SK-N-SH (cell line): Measurements from ENCODE around the gene C20orf96. TPM values are rescaled to one million over a fixed set of nuclear protein-coding genes. Genes with fewer than 3 reads are reported as not detected.

Source experiments
- CHD2 ChIP-seq: fragments of 150-350 bp; IDR thresholded peaks from 2 replicates; pipeline ENCODE4 v1.6.1; 2018; ENCODE audit warnings: low read length; ENCODE audit not compliant: partially characterized antibody
- EP300 ChIP-seq, 2 experiments: IDR thresholded peaks; 2 replicates each; pipeline versions ENCODE4 v1.4.0 to v1.6.1; 2012; ENCODE audit warnings: borderline replicate concordance in 1 of 2, low read depth in 1 of 2, low read length in 1 of 2
- FOSL2 ChIP-seq: IDR thresholded peaks from 2 replicates; pipeline ENCODE4 v1.4.0; 2012; ENCODE audit warnings: low read depth, mild to moderate bottlenecking, moderate library complexity, borderline replicate concordance
- FOXJ3 ChIP-seq: sonication (generic); formaldehyde crosslinking; IDR thresholded peaks from 2 replicates; pipeline ENCODE4 v1.5.1; 2020; ENCODE audit warnings: mild to moderate bottlenecking, missing genetic modification reagents
- MEF2A ChIP-seq: IDR thresholded peaks from 2 replicates; pipeline ENCODE4 v1.4.0; 2012; ENCODE audit warnings: low read depth, borderline replicate concordance
- MXI1 ChIP-seq: IDR thresholded peaks from 2 replicates; pipeline ENCODE4 v1.6.1; 2012; ENCODE audit warnings: mild to moderate bottlenecking, low read depth, low read length, improper control_type of control experiment
- NFIC ChIP-seq: IDR thresholded peaks from 2 replicates; pipeline ENCODE4 v1.4.0; 2012; ENCODE audit warnings: borderline replicate concordance
- NRF1 ChIP-seq: IDR thresholded peaks from 2 replicates; pipeline ENCODE4 v1.6.1; 2012; ENCODE audit warnings: low read depth, mild to moderate bottlenecking, low read length
- POLR2AphosphoS5 ChIP-seq: IDR thresholded peaks from 2 replicates; pipeline ENCODE4 v1.6.1; 2012; ENCODE audit warnings: low read depth, low read length
- RAD21 ChIP-seq: IDR thresholded peaks from 2 replicates; pipeline ENCODE4 v1.6.1; 2012; ENCODE audit warnings: mild to moderate bottlenecking, low read length
- SMC3 ChIP-seq: IDR thresholded peaks from 2 replicates; pipeline ENCODE4 v1.6.1; 2012; ENCODE audit warnings: low read depth, low read length, improper control_type of control experiment
- TAF1 ChIP-seq: IDR thresholded peaks from 2 replicates; pipeline ENCODE4 v1.6.1; 2012; ENCODE audit warnings: low read depth, mild to moderate bottlenecking, low read length, moderate library complexity, borderline replicate concordance
- TEAD4 ChIP-seq: IDR thresholded peaks from 2 replicates; pipeline ENCODE4 v1.4.0; 2012; ENCODE audit warnings: mild to moderate bottlenecking, borderline replicate concordance; ENCODE audit not compliant: insufficient read depth
- polyA plus RNA-seq, 3 experiments: library from polyadenylated mRNA; depleted of rRNA; stranded (reverse); fragments of >200 nt; gene quantifications; 2 replicates each; pipeline ENCODE4 v1.2.3, GENCODE V29; 2012
- TF ChIP-seq, protein P1 (sequence below): IDR thresholded peaks from 2 replicates; pipeline ENCODE4 v1.6.1; 2012; ENCODE audit warnings: mild to moderate bottlenecking, low read depth, low read length, moderate library complexity
- TF ChIP-seq, protein P2 (sequence below): fragments of 200-600 bp; sonication (generic); IDR thresholded peaks from 2 replicates; pipeline ENCODE4 v1.6.1; 2017; ENCODE audit warnings: antibody characterized with exemption, mild to moderate bottlenecking, moderate library complexity
- TF ChIP-seq, protein P3 (sequence below): IDR thresholded peaks from 2 replicates; pipeline ENCODE4 v1.4.0; 2012; ENCODE audit warnings: low read depth, borderline replicate concordance
- TF ChIP-seq, protein P4 (sequence below): IDR thresholded peaks from 2 replicates; pipeline ENCODE4 v1.4.0; 2012; ENCODE audit warnings: low read depth

Gene C20orf96
- polyA plus RNA-seq, 1 of the 3 experiments (the other 2 are of a cell fraction), result 16.6 TPM

DNA sequence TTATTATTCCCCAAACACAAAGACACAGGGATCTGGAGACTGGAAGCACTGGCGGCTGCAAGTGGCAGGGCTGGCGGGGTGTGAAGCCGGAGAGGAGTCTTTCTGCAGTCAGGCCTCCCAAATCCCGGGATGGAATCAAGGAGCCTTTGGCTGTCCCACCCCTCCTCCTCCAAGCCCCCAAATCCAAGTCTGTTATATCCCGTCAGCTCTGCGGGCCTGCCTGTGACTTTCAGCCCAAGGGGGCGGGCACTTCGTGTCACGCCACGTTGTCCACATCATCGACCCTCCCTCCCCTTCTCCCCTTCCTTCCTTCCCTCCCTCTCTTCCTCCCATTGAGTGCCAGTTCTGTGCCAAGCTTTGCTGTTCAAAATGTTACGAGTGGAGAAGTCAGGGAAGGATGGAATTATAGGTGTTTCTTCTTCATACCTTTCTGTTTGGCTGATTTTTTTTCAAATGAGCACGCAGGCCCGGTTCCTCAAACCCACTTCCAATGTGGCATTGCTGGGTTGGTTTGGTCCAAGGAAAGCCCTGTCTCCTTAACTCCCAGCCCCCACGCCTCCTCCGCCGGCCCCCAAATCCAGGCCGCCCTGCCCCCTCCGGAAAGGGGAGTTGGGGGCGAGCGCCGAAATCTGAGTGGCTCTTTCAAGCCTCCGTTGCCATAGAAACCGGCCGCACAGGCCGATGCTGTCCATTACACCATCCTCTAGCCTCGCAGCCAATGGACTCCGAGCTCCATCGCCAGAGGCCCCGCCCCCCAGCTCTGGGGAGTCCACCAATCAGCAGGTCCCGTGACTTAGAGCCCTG, 19.5 kb upstream of the C20orf96 start (continued):
- 0 out of 2 replicates have a peak, but pooled peaks have one; percentile 37 for TF ChIP-seq TAF1
- TF ChIP-seq, protein P1, sequence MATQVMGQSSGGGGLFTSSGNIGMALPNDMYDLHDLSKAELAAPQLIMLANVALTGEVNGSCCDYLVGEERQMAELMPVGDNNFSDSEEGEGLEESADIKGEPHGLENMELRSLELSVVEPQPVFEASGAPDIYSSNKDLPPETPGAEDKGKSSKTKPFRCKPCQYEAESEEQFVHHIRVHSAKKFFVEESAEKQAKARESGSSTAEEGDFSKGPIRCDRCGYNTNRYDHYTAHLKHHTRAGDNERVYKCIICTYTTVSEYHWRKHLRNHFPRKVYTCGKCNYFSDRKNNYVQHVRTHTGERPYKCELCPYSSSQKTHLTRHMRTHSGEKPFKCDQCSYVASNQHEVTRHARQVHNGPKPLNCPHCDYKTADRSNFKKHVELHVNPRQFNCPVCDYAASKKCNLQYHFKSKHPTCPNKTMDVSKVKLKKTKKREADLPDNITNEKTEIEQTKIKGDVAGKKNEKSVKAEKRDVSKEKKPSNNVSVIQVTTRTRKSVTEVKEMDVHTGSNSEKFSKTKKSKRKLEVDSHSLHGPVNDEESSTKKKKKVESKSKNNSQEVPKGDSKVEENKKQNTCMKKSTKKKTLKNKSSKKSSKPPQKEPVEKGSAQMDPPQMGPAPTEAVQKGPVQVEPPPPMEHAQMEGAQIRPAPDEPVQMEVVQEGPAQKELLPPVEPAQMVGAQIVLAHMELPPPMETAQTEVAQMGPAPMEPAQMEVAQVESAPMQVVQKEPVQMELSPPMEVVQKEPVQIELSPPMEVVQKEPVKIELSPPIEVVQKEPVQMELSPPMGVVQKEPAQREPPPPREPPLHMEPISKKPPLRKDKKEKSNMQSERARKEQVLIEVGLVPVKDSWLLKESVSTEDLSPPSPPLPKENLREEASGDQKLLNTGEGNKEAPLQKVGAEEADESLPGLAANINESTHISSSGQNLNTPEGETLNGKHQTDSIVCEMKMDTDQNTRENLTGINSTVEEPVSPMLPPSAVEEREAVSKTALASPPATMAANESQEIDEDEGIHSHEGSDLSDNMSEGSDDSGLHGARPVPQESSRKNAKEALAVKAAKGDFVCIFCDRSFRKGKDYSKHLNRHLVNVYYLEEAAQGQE, result no peak
- peak; percentile 93 for TF ChIP-seq CHD2
- TF ChIP-seq NFIC, result no peak
- no peak for TF ChIP-seq FOXJ3 (CRISPR knock-in tag)
- TF ChIP-seq, protein P2, sequence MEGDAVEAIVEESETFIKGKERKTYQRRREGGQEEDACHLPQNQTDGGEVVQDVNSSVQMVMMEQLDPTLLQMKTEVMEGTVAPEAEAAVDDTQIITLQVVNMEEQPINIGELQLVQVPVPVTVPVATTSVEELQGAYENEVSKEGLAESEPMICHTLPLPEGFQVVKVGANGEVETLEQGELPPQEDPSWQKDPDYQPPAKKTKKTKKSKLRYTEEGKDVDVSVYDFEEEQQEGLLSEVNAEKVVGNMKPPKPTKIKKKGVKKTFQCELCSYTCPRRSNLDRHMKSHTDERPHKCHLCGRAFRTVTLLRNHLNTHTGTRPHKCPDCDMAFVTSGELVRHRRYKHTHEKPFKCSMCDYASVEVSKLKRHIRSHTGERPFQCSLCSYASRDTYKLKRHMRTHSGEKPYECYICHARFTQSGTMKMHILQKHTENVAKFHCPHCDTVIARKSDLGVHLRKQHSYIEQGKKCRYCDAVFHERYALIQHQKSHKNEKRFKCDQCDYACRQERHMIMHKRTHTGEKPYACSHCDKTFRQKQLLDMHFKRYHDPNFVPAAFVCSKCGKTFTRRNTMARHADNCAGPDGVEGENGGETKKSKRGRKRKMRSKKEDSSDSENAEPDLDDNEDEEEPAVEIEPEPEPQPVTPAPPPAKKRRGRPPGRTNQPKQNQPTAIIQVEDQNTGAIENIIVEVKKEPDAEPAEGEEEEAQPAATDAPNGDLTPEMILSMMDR, result no peak
- no peak for TF ChIP-seq EP300 (IDR thresholded peaks at IDR 0.05; ENCODE audit: borderline replicate concordance in 1 of 2, low read depth in 1 of 2, low read length in 1 of 2)
- TF ChIP-seq MEF2A, result no peak
- no peak for TF ChIP-seq TEAD4
- no peak for TF ChIP-seq RAD21
- peak; percentile 82 for TF ChIP-seq POLR2AphosphoS5
- TF ChIP-seq, protein P3, sequence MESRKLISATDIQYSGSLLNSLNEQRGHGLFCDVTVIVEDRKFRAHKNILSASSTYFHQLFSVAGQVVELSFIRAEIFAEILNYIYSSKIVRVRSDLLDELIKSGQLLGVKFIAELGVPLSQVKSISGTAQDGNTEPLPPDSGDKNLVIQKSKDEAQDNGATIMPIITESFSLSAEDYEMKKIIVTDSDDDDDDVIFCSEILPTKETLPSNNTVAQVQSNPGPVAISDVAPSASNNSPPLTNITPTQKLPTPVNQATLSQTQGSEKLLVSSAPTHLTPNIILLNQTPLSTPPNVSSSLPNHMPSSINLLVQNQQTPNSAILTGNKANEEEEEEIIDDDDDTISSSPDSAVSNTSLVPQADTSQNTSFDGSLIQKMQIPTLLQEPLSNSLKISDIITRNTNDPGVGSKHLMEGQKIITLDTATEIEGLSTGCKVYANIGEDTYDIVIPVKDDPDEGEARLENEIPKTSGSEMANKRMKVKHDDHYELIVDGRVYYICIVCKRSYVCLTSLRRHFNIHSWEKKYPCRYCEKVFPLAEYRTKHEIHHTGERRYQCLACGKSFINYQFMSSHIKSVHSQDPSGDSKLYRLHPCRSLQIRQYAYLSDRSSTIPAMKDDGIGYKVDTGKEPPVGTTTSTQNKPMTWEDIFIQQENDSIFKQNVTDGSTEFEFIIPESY, result no peak
- no peak for TF ChIP-seq SMC3
- no peak for TF ChIP-seq NRF1
- TF ChIP-seq, protein P4, sequence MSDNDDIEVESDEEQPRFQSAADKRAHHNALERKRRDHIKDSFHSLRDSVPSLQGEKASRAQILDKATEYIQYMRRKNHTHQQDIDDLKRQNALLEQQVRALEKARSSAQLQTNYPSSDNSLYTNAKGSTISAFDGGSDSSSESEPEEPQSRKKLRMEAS, result peak; percentile 69
- TF ChIP-seq MXI1, result peak; percentile 85
- TF ChIP-seq FOSL2, result no peak
